ENCODE measurements around the gene PTPRJ.

DNA sequence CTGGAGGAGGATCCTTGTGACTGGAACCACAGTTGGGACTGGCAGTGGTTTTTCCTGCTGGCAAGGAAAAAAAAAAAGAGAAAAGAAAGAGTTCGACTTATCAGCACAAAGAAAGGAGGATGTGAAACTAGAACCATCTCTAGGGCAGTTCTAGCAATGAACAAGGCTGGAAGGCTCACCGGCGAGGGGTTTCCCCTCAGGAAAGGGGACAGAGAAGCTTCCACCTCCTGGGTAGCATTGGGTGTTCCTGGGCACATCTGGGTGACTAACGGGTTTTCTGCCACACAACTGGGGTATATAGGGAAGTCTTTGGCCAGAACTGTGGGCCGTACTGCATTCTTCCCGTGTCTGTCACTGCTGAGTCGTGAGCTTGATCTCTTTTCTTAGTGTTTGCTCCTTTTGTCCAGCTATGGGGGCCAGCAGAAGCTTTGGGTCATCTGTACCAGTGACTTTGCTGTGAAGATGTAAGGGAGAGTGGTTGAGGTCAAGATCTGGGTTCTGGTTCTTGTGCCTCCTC, 126.9 kb downstream of the PTPRJ start:
- TF ChIP-seq POLR2A (IDR thresholded peaks at IDR 0.05; ENCODE audit: low read depth, low read length) (no peak), POLR2AphosphoS5 (IDR thresholded peaks at IDR 0.05; ENCODE audit: insufficient read depth, low read depth, low read length) (no peak), EZH2 (IDR thresholded peaks at IDR 0.05; ENCODE audit: borderline replicate concordance, low read depth, low read length, severe bottlenecking) (no peak), JUN (IDR thresholded peaks at IDR 0.05; ENCODE audit: borderline replicate concordance, insufficient read depth, insufficient read length, low read depth) (no peak), FOS (IDR thresholded peaks at IDR 0.05; ENCODE audit: borderline replicate concordance, insufficient read depth, low read length) (no peak)
- TF ChIP-seq, protein P1, sequence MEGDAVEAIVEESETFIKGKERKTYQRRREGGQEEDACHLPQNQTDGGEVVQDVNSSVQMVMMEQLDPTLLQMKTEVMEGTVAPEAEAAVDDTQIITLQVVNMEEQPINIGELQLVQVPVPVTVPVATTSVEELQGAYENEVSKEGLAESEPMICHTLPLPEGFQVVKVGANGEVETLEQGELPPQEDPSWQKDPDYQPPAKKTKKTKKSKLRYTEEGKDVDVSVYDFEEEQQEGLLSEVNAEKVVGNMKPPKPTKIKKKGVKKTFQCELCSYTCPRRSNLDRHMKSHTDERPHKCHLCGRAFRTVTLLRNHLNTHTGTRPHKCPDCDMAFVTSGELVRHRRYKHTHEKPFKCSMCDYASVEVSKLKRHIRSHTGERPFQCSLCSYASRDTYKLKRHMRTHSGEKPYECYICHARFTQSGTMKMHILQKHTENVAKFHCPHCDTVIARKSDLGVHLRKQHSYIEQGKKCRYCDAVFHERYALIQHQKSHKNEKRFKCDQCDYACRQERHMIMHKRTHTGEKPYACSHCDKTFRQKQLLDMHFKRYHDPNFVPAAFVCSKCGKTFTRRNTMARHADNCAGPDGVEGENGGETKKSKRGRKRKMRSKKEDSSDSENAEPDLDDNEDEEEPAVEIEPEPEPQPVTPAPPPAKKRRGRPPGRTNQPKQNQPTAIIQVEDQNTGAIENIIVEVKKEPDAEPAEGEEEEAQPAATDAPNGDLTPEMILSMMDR (IDR thresholded peaks at IDR 0.05; ENCODE audit: extremely low read depth in 1 of 2, insufficient read depth in 1 of 2, low read depth in 1 of 2, low read length in 2 of 2): no peak
- TF ChIP-seq, protein P2, sequence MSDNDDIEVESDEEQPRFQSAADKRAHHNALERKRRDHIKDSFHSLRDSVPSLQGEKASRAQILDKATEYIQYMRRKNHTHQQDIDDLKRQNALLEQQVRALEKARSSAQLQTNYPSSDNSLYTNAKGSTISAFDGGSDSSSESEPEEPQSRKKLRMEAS (IDR thresholded peaks at IDR 0.05; ENCODE audit: insufficient read depth, insufficient read length): no peak

All from endothelial cell of umbilical vein (primary cell).